Measurements from ENCODE around the gene TMC2. TPM values are rescaled to one million over a fixed set of nuclear protein-coding genes. Genes with fewer than 3 reads are reported as not detected.
"Not testable (repeated sequence)": the region's sequence is repeated elsewhere in the genome, so short reads cannot be mapped to it uniquely, and the experiment has no call there.

Gene TMC2
- total RNA-seq, 1 donor from 2014 or later = not detected

- H3K36me3 Mint-ChIP-seq (ENCODE audit: low read depth, unreplicated experiment) = no peaks in the 10 kb centered on the region
- TF ChIP-seq CTCF (IDR thresholded peaks at IDR 0.05; ENCODE audit: unreplicated experiment) = peak; percentile 99
- DNase-seq (ENCODE audit: low spot score) = peak; percentile 95
- H3K27me3 Mint-ChIP-seq (ENCODE audit: unreplicated experiment) = peaks cover 5% of the 10 kb centered on the region
- no peaks in the 10 kb centered on the region for H3K4me1 Mint-ChIP-seq (ENCODE audit: unreplicated experiment)
- H3K4me3 Mint-ChIP-seq (ENCODE audit: unreplicated experiment) = peak overlapping the region; percentile 94
- H3K9me3 Mint-ChIP-seq (ENCODE audit: unreplicated experiment) = no peaks in the 10 kb centered on the region
- peak overlapping the region; percentile 24 for H3K27ac Mint-ChIP-seq (ENCODE audit: unreplicated experiment)
Observed at GRCh38 chr20:2523919-2524708, 12.3 kb upstream of the TMC2 start.

- Mint-ChIP-seq H3K4me3 (ENCODE audit: unreplicated experiment) (peak overlapping the region; percentile 94), H3K36me3 (ENCODE audit: low read depth, unreplicated experiment) (no peaks in the 10 kb centered on the region), H3K9me3 (ENCODE audit: unreplicated experiment) (no peaks in the 10 kb centered on the region), H3K27ac (ENCODE audit: unreplicated experiment) (peak overlapping the region; percentile 78), H3K27me3 (ENCODE audit: unreplicated experiment) (peaks cover 5% of the 10 kb centered on the region), H3K4me1 (ENCODE audit: unreplicated experiment) (no peaks in the 10 kb centered on the region)
- TF ChIP-seq CTCF (IDR thresholded peaks at IDR 0.05; ENCODE audit: unreplicated experiment) = peak; percentile 69
- DNase-seq (ENCODE audit: low spot score) = peak; percentile 56
Observed at GRCh38 chr20:2524709-2525506, 11.5 kb upstream of the TMC2 start.

- H3K36me3 Mint-ChIP-seq (ENCODE audit: low read depth, unreplicated experiment); H3K9me3 Mint-ChIP-seq (ENCODE audit: unreplicated experiment); H3K27me3 Mint-ChIP-seq (ENCODE audit: unreplicated experiment); H3K4me3 Mint-ChIP-seq (ENCODE audit: unreplicated experiment); H3K4me1 Mint-ChIP-seq (ENCODE audit: unreplicated experiment); DNase-seq (ENCODE audit: low spot score); H3K27ac Mint-ChIP-seq (ENCODE audit: unreplicated experiment): not testable (repeated sequence)
Observed at GRCh38 chr20:2526218-2526583, 10.2 kb upstream of the TMC2 start.

GRCh38 chr20:2527762-2528161 is 8.6 kb upstream of the TMC2 start:
- TF ChIP-seq CTCF (IDR thresholded peaks at IDR 0.05; ENCODE audit: unreplicated experiment) = no peak
- DNase-seq (ENCODE audit: low spot score) = no peak
- no peaks in the 10 kb centered on the region for H3K9me3 Mint-ChIP-seq (ENCODE audit: unreplicated experiment)
- no peak overlapping the region for H3K4me3 Mint-ChIP-seq (ENCODE audit: unreplicated experiment)
- no peaks in the 10 kb centered on the region for H3K4me1 Mint-ChIP-seq (ENCODE audit: unreplicated experiment)
- no peak overlapping the region for H3K27ac Mint-ChIP-seq (ENCODE audit: unreplicated experiment)
- no peaks in the 10 kb centered on the region for H3K36me3 Mint-ChIP-seq (ENCODE audit: low read depth, unreplicated experiment)
- peaks cover 2% of the 10 kb centered on the region for H3K27me3 Mint-ChIP-seq (ENCODE audit: unreplicated experiment)

- TF ChIP-seq CTCF (IDR thresholded peaks at IDR 0.05; ENCODE audit: unreplicated experiment) = no peak
- H3K27me3 Mint-ChIP-seq (ENCODE audit: unreplicated experiment) = peaks cover 2% of the 10 kb centered on the region
- no peaks in the 10 kb centered on the region for H3K36me3 Mint-ChIP-seq (ENCODE audit: low read depth, unreplicated experiment)
- H3K27ac Mint-ChIP-seq (ENCODE audit: unreplicated experiment) = no peak overlapping the region
- H3K9me3 Mint-ChIP-seq (ENCODE audit: unreplicated experiment) = no peaks in the 10 kb centered on the region
- DNase-seq (ENCODE audit: low spot score) = no peak
- no peak overlapping the region for H3K4me3 Mint-ChIP-seq (ENCODE audit: unreplicated experiment)
- no peaks in the 10 kb centered on the region for H3K4me1 Mint-ChIP-seq (ENCODE audit: unreplicated experiment)
Observed at GRCh38 chr20:2528671-2529271, 7.6 kb upstream of the TMC2 start.

Measured in endothelial cell (in vitro differentiated cells).